ENCODE results near the gene CACNA1G.

- TF ChIP-seq EZH2phosphoT487 (IDR thresholded peaks at IDR 0.05; ENCODE audit: insufficient read depth, low read depth): no peak
- no peak for TF ChIP-seq EZH2 (IDR thresholded peaks at IDR 0.05; ENCODE audit: insufficient read depth, poor library complexity, severe bottlenecking)
Observed at GRCh38 chr17:50660042-50660886, 99.7 kb downstream of the CACNA1G start.
